Measurements from ENCODE around the gene C1D.

DNA sequence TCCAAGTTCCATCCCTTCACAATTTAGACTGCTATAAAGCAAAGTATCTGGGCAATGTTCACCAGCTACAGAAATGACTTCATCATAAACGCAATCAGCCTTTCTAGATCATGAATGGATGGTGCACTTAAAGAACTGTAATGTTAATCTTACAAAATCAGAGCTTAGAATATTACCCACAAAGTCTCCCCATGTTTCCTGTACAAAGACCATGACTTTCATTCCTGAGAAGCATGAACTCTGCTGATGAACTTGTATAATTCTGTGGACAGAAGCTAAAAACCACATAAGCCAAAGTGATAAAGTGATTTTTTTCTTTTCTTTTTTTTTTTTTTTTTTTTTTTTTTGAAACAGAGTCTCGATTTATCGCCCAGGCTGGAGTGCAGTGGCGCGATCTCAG, 53.3 kb downstream of the C1D start:
- no peak for TF ChIP-seq FOXP2 (optimal IDR thresholded peaks at IDR 0.05; ENCODE audit: borderline replicate concordance, extremely low read depth, extremely low read length, insufficient read depth)
- no peak for TF ChIP-seq TAF1 (IDR thresholded peaks at IDR 0.05; ENCODE audit: borderline replicate concordance, insufficient read depth, low read length)
